PC-9 (cell line): ENCODE results near the gene APCDD1L. TPM values are rescaled to one million over a fixed set of nuclear protein-coding genes. Genes with fewer than 3 reads are reported as not detected.

ENCODE experiments used
- BruUV-seq: library from RNA; stranded (reverse); fragments of 400-500 nt; replicated peaks from 2 replicates; lab custom pipeline; 2021; lab: Mats Ljungman, UMichigan
- CTCF ChIA-PET: fragments of 300-600 bp; sonication (Branson Sonifier 250); formaldehyde crosslinking; loops from one replicate; lab custom pipeline; 2022; ENCODE audit warnings: antibody characterized with exemption; lab: Charles Lee
- POLR2A ChIA-PET: fragments of 300-600 bp; sonication (Branson Sonifier 250); formaldehyde crosslinking; loops from one replicate; lab custom pipeline; 2022; ENCODE audit warnings: antibody characterized with exemption; ENCODE audit not compliant: unreplicated experiment; lab: Charles Lee
- DNase-seq, 2 experiments: peaks; one replicate each; pipeline versions ENCODE4 v3.0.0 to v3.0.0-alpha.2; 2015 to 2022; ENCODE audit warnings: mixed read lengths in 1 of 2
- H2AFZ ChIP-seq: fragments of 200-600 bp; sonication (generic); 2 replicates; pipeline ENCODE4 v1.8.1; 2017; ENCODE audit warnings: antibody characterized with exemption
- H3F3A ChIP-seq: fragments of 200-600 bp; sonication (generic); 2 replicates; pipeline ENCODE4 v1.8.1; 2017; ENCODE audit warnings: antibody characterized with exemption, mild to moderate bottlenecking, low read depth; ENCODE audit not compliant: insufficient read depth
- H3K27ac ChIP-seq: fragments of 200-600 bp; sonication (generic); 2 replicates; pipeline ENCODE4 v1.6.1; 2016; ENCODE audit warnings: mixed run types
- H3K27me3 ChIP-seq: fragments of 200-600 bp; sonication (generic); 2 replicates; pipeline ENCODE4 v1.6.1; 2016; ENCODE audit warnings: low read depth, mixed run types; ENCODE audit not compliant: insufficient read depth
- H3K36me3 ChIP-seq: fragments of 200-600 bp; sonication (generic); 2 replicates; pipeline ENCODE4 v1.6.1; 2016; ENCODE audit warnings: low read depth, mixed run types
- H3K4me1 ChIP-seq: fragments of 200-600 bp; sonication (generic); replicated peaks from 2 replicates; pipeline ENCODE4 v1.6.1; 2016; ENCODE audit warnings: mixed run types; ENCODE audit not compliant: insufficient read depth
- H3K4me2 ChIP-seq: fragments of 200-600 bp; sonication (generic); 2 replicates; pipeline ENCODE4 v1.6.1; 2017; ENCODE audit warnings: mixed run types
- H3K4me3 ChIP-seq: fragments of 200-600 bp; sonication (generic); 2 replicates; pipeline ENCODE4 v1.6.1; 2016; ENCODE audit warnings: mixed run types
- H3K79me2 ChIP-seq: fragments of 200-600 bp; sonication (generic); 2 replicates; pipeline ENCODE4 v1.6.1; 2017; ENCODE audit warnings: low read depth, mixed run types
- H3K9me2 ChIP-seq: fragments of 200-600 bp; sonication (generic); 2 replicates; pipeline ENCODE4 v1.8.1; 2017; ENCODE audit warnings: mild to moderate bottlenecking; ENCODE audit not compliant: insufficient read depth
- H3K9me3 ChIP-seq: fragments of 200-600 bp; sonication (generic); 2 replicates; pipeline ENCODE4 v1.8.1; 2016; ENCODE audit warnings: low read depth; ENCODE audit not compliant: insufficient read depth
- H4K20me1 ChIP-seq: fragments of 200-600 bp; sonication (generic); 2 replicates; pipeline ENCODE4 v1.8.1; 2017; ENCODE audit not compliant: insufficient read depth
- CTCF ChIP-seq: fragments of 200-600 bp; sonication (generic); conservative IDR thresholded peaks from 2 replicates; pipeline ENCODE4 v1.6.1; 2017; ENCODE audit warnings: mixed run types, antibody characterized with exemption, mild to moderate bottlenecking, moderate library complexity
- EZH2 ChIP-seq: fragments of 200-600 bp; sonication (generic); IDR thresholded peaks from 2 replicates; pipeline ENCODE4 v1.8.0; 2017; ENCODE audit warnings: antibody characterized with exemption, low read depth
- intact Hi-C: fragments of 100-400 bp; cut with micrococcal nuclease; formaldehyde crosslinking; loops from one replicate; pipeline ENCODE4 v1.10.0; 2022; ENCODE audit not compliant: unreplicated experiment
- total RNA-seq: library from RNA; stranded (reverse); gene quantifications from 2 replicates; pipeline ENCODE4 v1.2.3, GENCODE V29; 2021

The APCDD1L gene
- total RNA-seq, 1 experiment from 2014 or later: 3.0 TPM

GRCh38 chr20:58519940-58520712 is 4.9 kb upstream of the APCDD1L start:
- H3K79me2 ChIP-seq: peaks cover 13% of the 10 kb centered on the region
- no peaks in the 10 kb centered on the region for H3K9me2 ChIP-seq
- POLR2A ChIA-PET: interaction anchor here (0.5 to 0.7 kb wide), 2 partner anchors 8 to 72 kb away, joined by 3 read pairs; no protein-coding TSS in a partner anchor
- no peaks in the 10 kb centered on the region for H4K20me1 ChIP-seq
- no peak overlapping the region for H2AFZ ChIP-seq
- no peak overlapping the region for H3K4me3 ChIP-seq
- no peak for DNase-seq
- TF ChIP-seq CTCF (no peak), EZH2 (no peak)
- H3K4me2 ChIP-seq: no peak overlapping the region
- H3K9me3 ChIP-seq: 0 out of 2 replicates have a peak, but pooled peaks cover 1% of the 10 kb centered on the region
- H3K36me3 ChIP-seq: 0 out of 2 replicates have a peak, but pooled peaks cover 2% of the 10 kb centered on the region
- intact Hi-C loops: no loop called here
- H3K27ac ChIP-seq: no peak overlapping the region
- BruUV-seq: no TSS peak
- peaks cover 4% of the 10 kb centered on the region; the same call in 1 of the 2 replicates for H3F3A ChIP-seq
- H3K4me1 ChIP-seq: peaks cover 23% of the 10 kb centered on the region
- H3K27me3 ChIP-seq: no peaks in the 10 kb centered on the region
- CTCF ChIA-PET: no interaction called here

- peaks cover 16% of the 10 kb centered on the region for H3K4me1 ChIP-seq
- BruUV-seq: no TSS peak
- no peaks in the 10 kb centered on the region for H3F3A ChIP-seq
- TF ChIP-seq EZH2 (no peak), CTCF (no peak)
- intact Hi-C loops: no loop called here
- no peak for DNase-seq
- H3K79me2 ChIP-seq: peaks cover 13% of the 10 kb centered on the region
- no peaks in the 10 kb centered on the region for H3K9me3 ChIP-seq
- H4K20me1 ChIP-seq: no peaks in the 10 kb centered on the region
- ChIA-PET CTCF (no interaction called here), POLR2A (no interaction called here)
- no peak overlapping the region for H3K4me2 ChIP-seq
- no peaks in the 10 kb centered on the region for H3K27me3 ChIP-seq
- H2AFZ ChIP-seq: no peak overlapping the region
- H3K4me3 ChIP-seq: no peak overlapping the region
- H3K36me3 ChIP-seq: no peaks in the 10 kb centered on the region
- no peaks in the 10 kb centered on the region for H3K9me2 ChIP-seq
- H3K27ac ChIP-seq: no peak overlapping the region
Measured at GRCh38 chr20:58518896-58519593, 3.8 kb upstream of the APCDD1L start.

GRCh38 chr20:58518387-58518786 is 3.2 kb upstream of the APCDD1L start:
- TF ChIP-seq EZH2 (no peak), CTCF (no peak)
- H2AFZ ChIP-seq: no peak overlapping the region
- H3K27me3 ChIP-seq: no peaks in the 10 kb centered on the region
- no peak overlapping the region for H3K27ac ChIP-seq
- no peaks in the 10 kb centered on the region for H3F3A ChIP-seq
- ChIA-PET POLR2A (no interaction called here), CTCF (no interaction called here)
- DNase-seq: no peak
- no peaks in the 10 kb centered on the region for H3K9me2 ChIP-seq
- no peaks in the 10 kb centered on the region for H4K20me1 ChIP-seq
- peaks cover 13% of the 10 kb centered on the region for H3K79me2 ChIP-seq
- peaks cover 15% of the 10 kb centered on the region for H3K4me1 ChIP-seq
- no peak overlapping the region for H3K4me2 ChIP-seq
- no peaks in the 10 kb centered on the region for H3K36me3 ChIP-seq
- intact Hi-C loops: no loop called here
- H3K4me3 ChIP-seq: no peak overlapping the region
- no TSS peak for BruUV-seq
- no peaks in the 10 kb centered on the region for H3K9me3 ChIP-seq
